ENCODE measurements around the gene TMEM208. TPM values are rescaled to one million over a fixed set of nuclear protein-coding genes. Genes with fewer than 3 reads are reported as not detected.

The TMEM208 gene
- polyA plus RNA-seq, 1 experiment, result 38.5 TPM

- H3K27ac ChIP-seq (ENCODE audit: low read depth, low read length), result no peak overlapping the region
- ChIA-PET CTCF (interaction anchor here (2.2 kb wide), 1 partner anchor 237 kb away, joined by 7 read pairs; no protein-coding TSS in a partner anchor), POLR2A (no interaction called here)
- peak; percentile 33 for DNase-seq (ENCODE audit: low read depth, low spot score)
- H3K4me3 ChIP-seq (ENCODE audit: low read depth, low read length), result no peak overlapping the region
- no peaks in the 10 kb centered on the region for H3K27me3 ChIP-seq (ENCODE audit: control insufficient read depth, insufficient read depth, low read length)
- H3K9me3 ChIP-seq (ENCODE audit: control insufficient read depth, insufficient read depth, low read length), result no peaks in the 10 kb centered on the region; the same call in 1 of the 2 replicates
- TF ChIP-seq CTCF (IDR thresholded peaks at IDR 0.05; ENCODE audit: low read depth, low read length), result no peak
These were observed 36.2 kb upstream of the TMEM208 start for GRCh38 chr16:67190448-67191399.

GRCh38 chr16:67191411-67191994 is 35.4 kb upstream of the TMEM208 start:
- H3K9me3 ChIP-seq (ENCODE audit: control insufficient read depth, insufficient read depth, low read length), result no peaks in the 10 kb centered on the region; the same call in 1 of the 2 replicates
- TF ChIP-seq CTCF (IDR thresholded peaks at IDR 0.05; ENCODE audit: low read depth, low read length), result no peak
- no peak for DNase-seq (ENCODE audit: low read depth, low spot score)
- H3K4me3 ChIP-seq (ENCODE audit: low read depth, low read length), result peak overlapping the region; percentile 55
- H3K27ac ChIP-seq (ENCODE audit: low read depth, low read length), result peak overlapping the region; percentile 21
- ChIA-PET CTCF (no interaction called here), POLR2A (no interaction called here)
- H3K27me3 ChIP-seq (ENCODE audit: control insufficient read depth, insufficient read depth, low read length), result no peaks in the 10 kb centered on the region

GRCh38 chr16:67191995-67192681 is 34.8 kb upstream of the TMEM208 start, which contains the start of gene E2F4:
Gene E2F4, plus strand, starts transcription at chr16:67192155. Its CDS starts 73 bp downstream, at chr16:67192228.
- Histone ChIP-seq H3K4me3 (ENCODE audit: low read depth, low read length) (peak within 1 kb of the TSS; percentile 98), H3K27me3 (ENCODE audit: control insufficient read depth, insufficient read depth, low read length) (no peaks in the 10 kb centered on the region), H3K27ac (ENCODE audit: low read depth, low read length) (peak within 1 kb of the TSS; percentile 39), H3K9me3 (ENCODE audit: control insufficient read depth, insufficient read depth, low read length) (no peaks in the 10 kb centered on the region; the same call in 1 of the 2 replicates)
- peak; percentile 76 for DNase-seq (ENCODE audit: low read depth, low spot score)
- ChIA-PET CTCF (no interaction called here), POLR2A (no interaction called here)
- no peak for TF ChIP-seq CTCF (IDR thresholded peaks at IDR 0.05; ENCODE audit: low read depth, low read length)

- Histone ChIP-seq H3K27ac (ENCODE audit: low read depth, low read length) (no peak overlapping the region), H3K27me3 (ENCODE audit: control insufficient read depth, insufficient read depth, low read length) (no peaks in the 10 kb centered on the region), H3K9me3 (ENCODE audit: control insufficient read depth, insufficient read depth, low read length) (no peaks in the 10 kb centered on the region; the same call in 1 of the 2 replicates), H3K4me3 (ENCODE audit: low read depth, low read length) (peak overlapping the region; percentile 98)
- TF ChIP-seq CTCF (IDR thresholded peaks at IDR 0.05; ENCODE audit: low read depth, low read length), result no peak
- ChIA-PET CTCF (interaction anchor here (0.9 kb wide), 1 partner anchor 288 kb away, joined by 3 read pairs; the partner anchor contains the start of gene ATP6V0D1), POLR2A (no interaction called here)
- no peak for DNase-seq (ENCODE audit: low read depth, low spot score)
These were observed 34.1 kb upstream of the TMEM208 start for GRCh38 chr16:67192781-67193361.
